HG03469 (cell line): ENCODE data around the gene IQSEC1.

Experiments
- ATAC-seq: cut with Tn5 transposase; IDR thresholded peaks from one replicate; pipeline ENCODE4 v1.9.1; 2021; ENCODE audit warnings: mild to moderate bottlenecking, moderate library complexity, moderate number of reproducible peaks; ENCODE audit not compliant: unreplicated experiment

IQSEC1 gene

GRCh38 chr3:13034109-13034800 is 39.0 kb downstream of the IQSEC1 start:
- no peak for ATAC-seq

- ATAC-seq = no peak
These were observed 41.0 kb downstream of the IQSEC1 start for GRCh38 chr3:13032206-13032605.

GRCh38 chr3:13031621-13032020 is 41.6 kb downstream of the IQSEC1 start:
- no peak for ATAC-seq

- ATAC-seq = no peak
These were observed 42.5 kb downstream of the IQSEC1 start for GRCh38 chr3:13030684-13031083.

GRCh38 chr3:13028010-13028821 is 45.0 kb downstream of the IQSEC1 start:
- no peak for ATAC-seq

- no peak for ATAC-seq
These were observed 46.1 kb downstream of the IQSEC1 start for GRCh38 chr3:13027154-13027553.

- no peak for ATAC-seq
These were observed 46.7 kb downstream of the IQSEC1 start for GRCh38 chr3:13026534-13026933.

GRCh38 chr3:13025778-13026518 is 47.3 kb downstream of the IQSEC1 start:
- ATAC-seq = no peak

GRCh38 chr3:13025090-13025489 is 48.1 kb downstream of the IQSEC1 start:
- ATAC-seq = no peak

GRCh38 chr3:13024765-13025065 is 48.5 kb downstream of the IQSEC1 start:
- ATAC-seq = no peak

- no peak for ATAC-seq
These were observed 49.1 kb downstream of the IQSEC1 start for GRCh38 chr3:13023971-13024764.

GRCh38 chr3:13023235-13023970 is 49.8 kb downstream of the IQSEC1 start:
- ATAC-seq = no peak

GRCh38 chr3:13022348-13023234 is 50.6 kb downstream of the IQSEC1 start:
- no peak for ATAC-seq

- ATAC-seq = no peak
These were observed 51.8 kb downstream of the IQSEC1 start for GRCh38 chr3:13021141-13022114.

GRCh38 chr3:13020159-13020750 is 53.0 kb downstream of the IQSEC1 start:
- ATAC-seq = no peak

- ATAC-seq = no peak
These were observed 53.8 kb downstream of the IQSEC1 start for GRCh38 chr3:13019243-13020095.
